GM12891 (cell line): ENCODE results near the gene MYRF.

ENCODE experiments used
- PAX5 ChIP-seq: IDR thresholded peaks from 2 replicates; pipeline ENCODE4 v1.6.1; 2011; ENCODE audit warnings: low read length, moderate library complexity, mild to moderate bottlenecking; ENCODE audit not compliant: insufficient read depth, severe bottlenecking
- POLR2A ChIP-seq: IDR thresholded peaks from 2 replicates; pipeline ENCODE4 v1.6.1; 2011; ENCODE audit warnings: low read depth, low read length, control low read depth
- POLR2AphosphoS5 ChIP-seq: IDR thresholded peaks from 2 replicates; pipeline ENCODE4 v1.6.1; 2011; ENCODE audit warnings: low read depth, low read length, control low read depth
- POU2F2 ChIP-seq: IDR thresholded peaks from 2 replicates; pipeline ENCODE4 v1.6.1; 2011; ENCODE audit warnings: low read depth, mild to moderate bottlenecking, control low read depth, low read length, moderate library complexity
- SPI1 ChIP-seq: IDR thresholded peaks from 2 replicates; pipeline ENCODE4 v1.6.1; 2011; ENCODE audit warnings: low read depth, low read length, control low read depth
- TAF1 ChIP-seq: IDR thresholded peaks from 2 replicates; pipeline ENCODE4 v1.6.1; 2011; ENCODE audit warnings: low read depth, low read length, control low read depth

DNA sequence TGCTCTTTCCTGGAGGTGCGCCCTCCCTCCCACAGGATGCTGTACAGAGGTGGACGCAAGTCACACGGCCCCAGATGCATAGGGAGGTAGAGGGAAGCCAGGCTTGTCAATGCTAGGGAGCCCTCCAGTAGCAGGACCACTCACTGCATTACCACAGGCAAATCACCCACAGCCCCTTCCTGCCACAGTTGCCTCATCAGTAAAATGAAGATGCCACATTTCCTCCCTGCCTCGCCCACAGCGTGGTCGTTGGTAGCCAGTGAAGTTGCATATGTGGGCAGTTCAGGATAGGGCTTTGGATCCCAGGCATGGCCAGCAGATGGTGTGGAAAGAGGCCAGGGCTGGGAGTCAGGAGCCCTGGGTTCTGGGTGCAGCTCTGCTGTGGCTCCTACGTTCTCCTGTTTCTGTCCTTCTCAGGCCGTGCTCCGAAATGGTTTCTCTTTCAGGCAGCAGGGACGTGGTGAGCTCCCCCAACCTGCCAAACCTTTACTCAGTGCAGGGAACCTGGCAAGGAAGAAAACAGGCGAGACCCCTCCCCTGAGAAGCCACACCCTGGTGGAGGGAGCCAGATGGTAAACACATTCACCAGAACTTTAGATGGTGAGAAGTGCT is 49.6 kb upstream of the MYRF start:
- no peak for TF ChIP-seq POLR2A
- no peak for TF ChIP-seq POLR2AphosphoS5
- TF ChIP-seq SPI1: no peak
- no peak for TF ChIP-seq TAF1
- TF ChIP-seq POU2F2: no peak
- no peak for TF ChIP-seq PAX5
